ENCODE measurements around the gene HIBADH.

- no peak for TF ChIP-seq CTCF (conservative IDR thresholded peaks at IDR 0.05)
- TF ChIP-seq ZFX (IDR thresholded peaks at IDR 0.05) = no peak
These were observed 97.7 kb downstream of the HIBADH start for GRCh38 chr7:27564881-27565482.

Measured in C4-2B (cell line).